SKM-1 (cell line): Measurements from ENCODE around the gene XYLB.
"Not testable (repeated sequence)": the region's sequence is repeated elsewhere in the genome, so short reads cannot be mapped to it uniquely, and the experiment has no call there.

Source experiments
- DNase-seq: peaks from one replicate; lab custom pipeline; 2025; ENCODE audit not compliant: unreplicated experiment; lab: John Stamatoyannopoulos, UW

Gene XYLB

GRCh38 chr3:38320638-38321037, 25.9 kb upstream of the XYLB start:
- not testable (repeated sequence) for DNase-seq

DNA sequence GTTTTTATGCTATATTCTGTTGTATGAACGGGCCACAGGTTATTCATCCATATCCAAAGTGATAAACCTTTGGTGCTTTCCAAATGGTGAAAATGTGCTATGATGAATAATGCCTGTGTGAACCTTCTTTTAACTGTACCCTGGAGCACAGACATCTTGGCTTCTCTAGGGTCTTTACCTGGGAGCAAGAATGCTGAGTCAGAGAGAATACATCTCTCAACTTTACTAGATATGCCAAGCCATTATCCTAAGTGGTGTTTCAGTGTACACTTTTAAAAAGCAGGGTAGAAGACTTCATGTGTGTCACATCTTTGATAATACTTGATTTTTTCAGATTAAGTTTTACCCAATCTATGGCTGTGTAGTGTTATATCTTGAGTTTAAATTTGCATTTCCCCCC, 23.5 kb upstream of the XYLB start:
- no peak for DNase-seq

- no peak for DNase-seq
Observed at GRCh38 chr3:38325256-38325655, 21.3 kb upstream of the XYLB start.

DNA sequence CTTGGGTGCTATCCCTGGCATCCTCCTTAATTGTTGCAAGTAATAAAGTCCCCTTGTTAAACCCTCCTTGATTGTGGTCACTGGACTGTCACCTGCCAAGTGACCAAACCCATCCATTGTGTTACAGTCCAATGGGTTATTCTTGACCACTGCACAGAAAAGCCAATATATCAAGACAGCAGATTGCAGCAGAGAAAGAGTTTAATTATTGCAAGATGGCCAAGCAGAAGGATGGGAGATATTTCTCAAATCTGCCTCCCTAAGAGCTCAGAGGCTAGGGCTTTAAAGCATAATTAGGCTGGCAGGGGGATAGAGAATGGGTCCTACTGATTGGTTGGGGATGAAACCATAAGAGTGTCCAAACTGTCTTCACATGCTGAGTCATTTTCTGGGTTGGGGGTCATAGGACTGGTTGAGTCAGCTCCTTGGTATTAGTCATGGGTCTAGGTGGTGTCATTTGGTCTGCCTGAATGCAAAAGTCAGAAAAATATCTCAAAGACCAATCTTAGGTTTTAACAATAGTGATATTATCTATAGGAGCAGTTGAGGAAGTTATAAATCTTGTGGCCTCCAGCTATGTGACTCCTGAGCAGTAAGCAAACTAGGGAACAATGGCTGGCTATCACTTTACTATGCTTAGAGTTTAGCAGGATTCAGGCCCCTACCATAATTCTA, 19.1 kb upstream of the XYLB start:
- DNase-seq = no peak

DNA sequence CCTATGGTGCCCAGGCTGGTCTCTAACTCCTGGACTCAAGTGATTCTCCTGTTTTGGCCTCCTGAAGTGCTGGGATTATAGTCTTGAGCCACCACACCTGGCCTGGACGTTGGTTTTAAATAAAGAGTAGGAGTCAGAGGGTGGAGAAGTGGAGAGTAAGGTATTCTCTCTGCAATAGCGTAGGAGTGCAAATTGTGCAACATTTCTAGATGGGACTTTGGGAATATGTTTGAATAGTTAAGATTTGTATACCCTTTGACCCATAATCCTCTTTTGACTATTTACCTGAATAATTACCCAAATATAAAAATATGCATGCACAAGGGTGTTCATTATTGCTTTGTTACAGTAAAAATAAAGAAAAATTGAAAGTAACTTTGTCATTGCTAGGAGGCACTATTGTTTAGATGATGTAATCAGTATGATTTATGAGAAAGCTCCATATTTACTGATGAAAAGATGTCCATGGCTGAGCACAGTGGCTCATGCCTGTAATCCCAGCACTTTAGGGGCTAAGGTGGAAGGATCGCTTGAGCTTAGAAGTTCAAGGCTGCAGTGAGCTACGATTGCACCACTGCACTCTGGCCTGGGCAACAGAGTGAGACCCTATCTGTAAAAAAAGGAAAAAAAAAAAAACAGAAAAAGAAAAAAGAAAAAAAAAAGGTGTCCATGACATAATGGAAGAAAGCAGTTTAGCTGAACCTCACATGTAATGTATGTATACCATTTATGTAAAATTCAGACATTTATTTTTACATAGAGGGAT, 15.1 kb upstream of the XYLB start:
- no peak for DNase-seq

- no peak for DNase-seq
Observed at GRCh38 chr3:38332201-38332600, 14.4 kb upstream of the XYLB start.

- no peak for DNase-seq
Observed at GRCh38 chr3:38334142-38335055, 12.2 kb upstream of the XYLB start.

DNA sequence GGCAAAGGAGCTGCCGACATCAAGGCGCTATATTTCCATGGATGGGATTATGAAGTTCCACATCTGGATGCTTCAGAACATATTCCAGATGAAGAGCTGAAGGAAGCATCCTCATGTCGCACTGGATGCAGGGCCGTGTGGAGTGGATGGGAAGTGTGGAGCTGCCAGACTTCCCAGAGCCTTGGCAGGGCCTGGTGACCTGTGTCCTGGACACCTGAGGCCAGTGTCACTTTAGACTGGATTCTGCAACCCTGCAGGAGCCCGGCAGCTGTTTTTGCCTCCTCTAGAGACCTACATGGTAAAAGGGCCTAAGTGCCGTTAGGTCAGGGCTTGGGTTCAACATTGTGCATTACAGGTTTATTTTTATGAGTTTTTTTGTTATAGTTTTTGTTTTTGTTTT, 11.3 kb upstream of the XYLB start:
- DNase-seq = no peak

- no peak for DNase-seq
Observed at GRCh38 chr3:38337703-38338102, 8.9 kb upstream of the XYLB start.

- no peak for DNase-seq
Observed at GRCh38 chr3:38343797-38344594, 2.6 kb upstream of the XYLB start.

DNA sequence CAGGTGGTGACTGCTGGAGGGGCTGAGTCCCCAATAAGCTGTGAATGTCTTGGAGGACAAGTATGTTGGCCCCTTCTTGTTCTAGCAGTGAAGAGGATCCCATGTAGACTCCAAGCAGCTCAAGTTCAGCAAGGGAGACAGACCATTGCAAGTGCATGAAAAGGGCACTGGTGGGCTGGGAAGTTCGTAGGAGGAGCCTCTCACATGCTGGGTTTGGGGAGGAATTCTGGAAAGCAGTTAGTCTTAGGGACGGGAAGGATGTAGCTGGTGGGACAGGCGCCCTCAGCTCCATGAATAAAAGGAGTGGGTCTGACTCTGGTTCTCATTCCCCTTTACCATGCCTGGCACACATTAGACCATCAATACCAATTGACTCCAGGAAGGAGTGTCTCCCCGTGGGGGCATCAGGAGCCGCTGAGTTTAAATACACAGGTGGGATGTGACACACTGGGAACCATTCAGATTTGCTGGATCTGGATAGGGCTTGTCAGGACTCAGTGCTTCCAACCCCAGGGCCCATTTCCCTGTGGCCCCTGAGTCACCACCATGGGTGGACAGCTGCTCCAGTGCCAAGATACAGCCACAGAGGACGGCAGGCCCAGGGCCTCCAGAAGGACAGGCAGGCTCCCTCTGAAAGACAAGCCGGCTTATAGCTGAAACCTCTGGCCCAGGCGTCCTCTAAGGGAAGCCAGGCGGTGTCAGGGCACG, 552 bp upstream of the XYLB start:
- DNase-seq = no peak

DNA sequence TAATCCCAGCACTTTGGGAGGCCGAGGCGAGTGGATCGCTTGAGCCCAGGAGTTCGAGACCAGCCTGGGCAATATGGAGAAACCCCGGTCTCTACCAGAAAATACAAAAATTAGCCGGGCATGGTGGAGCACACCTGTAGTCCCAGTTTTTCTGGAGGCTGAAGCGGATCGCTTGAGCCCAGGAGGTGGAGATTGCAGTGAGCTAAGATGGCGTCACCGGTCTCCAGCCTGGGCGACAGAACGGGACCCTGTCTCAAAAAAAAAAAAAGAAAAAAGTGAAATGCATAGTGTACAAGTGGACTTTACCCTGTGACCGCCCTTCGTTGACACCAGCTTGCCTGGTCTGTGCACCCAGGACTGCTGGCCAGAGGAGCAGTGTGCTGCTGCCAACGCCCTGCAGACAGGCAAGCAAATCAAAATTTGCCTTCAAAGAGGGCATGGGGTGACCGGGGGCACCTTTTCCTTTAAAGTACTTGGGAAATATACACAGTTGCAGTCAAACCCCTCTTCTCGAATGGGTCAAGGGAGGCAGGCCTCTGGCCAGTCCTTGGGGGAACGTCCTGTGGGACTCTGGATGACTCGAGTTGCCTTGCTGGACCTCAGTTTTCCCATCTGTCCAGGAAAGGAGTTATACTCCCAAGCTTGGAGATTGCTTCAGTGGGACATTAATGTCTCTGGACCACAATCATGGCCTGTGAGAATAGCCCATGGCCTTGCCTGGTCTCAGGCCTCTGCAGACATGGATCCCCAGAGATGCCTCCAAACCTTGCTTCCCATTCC, 1.0 kb downstream of the XYLB start:
- no peak for DNase-seq

- no peak for DNase-seq
Observed at GRCh38 chr3:38348903-38349302, 2.3 kb downstream of the XYLB start.

DNA sequence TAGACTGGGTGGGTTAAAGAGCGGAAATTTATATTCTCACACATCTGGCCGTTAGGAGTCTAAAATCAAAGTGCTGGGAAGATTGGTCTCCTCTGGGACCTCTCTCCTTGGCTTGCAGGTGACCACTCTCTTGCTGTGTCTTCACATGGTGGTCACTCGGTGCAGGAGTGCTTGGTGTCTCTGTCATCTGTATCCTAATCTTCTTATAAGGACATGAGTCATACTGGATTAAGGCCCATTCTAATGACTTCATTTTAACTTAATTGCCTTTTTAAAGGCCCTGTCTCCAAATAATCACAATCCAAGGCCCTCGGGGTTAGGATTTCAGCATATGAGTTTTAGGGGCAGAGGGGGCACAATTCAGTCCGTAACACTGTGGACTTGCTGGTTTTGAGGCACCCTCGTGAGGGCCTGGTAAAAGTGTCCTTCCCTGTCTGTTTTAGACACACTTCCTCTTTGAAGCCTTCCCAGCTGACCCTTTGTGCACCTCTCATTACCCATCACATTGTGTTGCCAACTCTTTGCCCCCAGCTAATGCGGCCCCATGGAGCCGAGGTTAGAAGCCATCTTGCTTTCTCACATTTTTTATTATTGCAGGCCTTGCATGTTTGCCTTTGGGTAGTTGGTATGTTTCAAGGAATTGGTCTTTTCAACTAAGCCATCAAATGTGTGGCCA, 3.2 kb downstream of the XYLB start:
- no peak for DNase-seq

- DNase-seq = no peak
Observed at GRCh38 chr3:38353151-38353550, 6.6 kb downstream of the XYLB start.

DNA sequence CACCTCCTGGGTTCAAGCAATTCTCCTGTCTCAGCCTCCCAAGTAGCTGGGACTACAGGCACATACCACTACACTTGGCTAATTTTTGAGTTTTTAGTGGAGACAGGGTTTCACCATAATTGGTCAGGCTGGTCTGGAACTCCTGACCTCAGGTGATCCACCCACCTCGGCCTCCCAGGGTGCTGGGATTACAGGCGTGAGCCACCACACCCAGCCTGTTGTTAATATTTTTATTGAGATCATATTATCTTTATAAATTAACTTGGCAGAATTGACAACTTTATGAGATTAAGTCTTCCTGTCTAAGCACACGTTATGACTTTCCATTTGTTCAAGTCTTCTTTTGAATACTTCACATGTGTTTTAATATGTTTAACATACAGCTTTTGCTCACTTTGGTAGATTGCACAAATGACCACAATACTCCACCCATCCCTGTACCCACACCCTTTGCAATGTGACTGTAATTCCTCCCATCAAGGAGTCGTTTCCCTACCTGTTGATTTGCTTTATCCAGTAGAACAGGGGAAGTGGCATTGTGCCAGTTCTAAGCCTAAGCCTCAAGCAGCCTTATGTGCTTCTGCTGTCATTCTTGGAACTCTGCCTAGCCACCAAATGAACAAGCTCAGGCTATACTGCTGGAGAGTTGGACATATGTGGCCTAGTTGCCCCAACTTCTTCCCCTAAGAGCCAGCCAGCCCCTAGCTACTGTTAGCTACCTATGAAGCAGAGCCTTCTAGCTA, 8.2 kb downstream of the XYLB start:
- no peak for DNase-seq

- DNase-seq = no peak
Observed at GRCh38 chr3:38359038-38359437, 12.5 kb downstream of the XYLB start.

DNA sequence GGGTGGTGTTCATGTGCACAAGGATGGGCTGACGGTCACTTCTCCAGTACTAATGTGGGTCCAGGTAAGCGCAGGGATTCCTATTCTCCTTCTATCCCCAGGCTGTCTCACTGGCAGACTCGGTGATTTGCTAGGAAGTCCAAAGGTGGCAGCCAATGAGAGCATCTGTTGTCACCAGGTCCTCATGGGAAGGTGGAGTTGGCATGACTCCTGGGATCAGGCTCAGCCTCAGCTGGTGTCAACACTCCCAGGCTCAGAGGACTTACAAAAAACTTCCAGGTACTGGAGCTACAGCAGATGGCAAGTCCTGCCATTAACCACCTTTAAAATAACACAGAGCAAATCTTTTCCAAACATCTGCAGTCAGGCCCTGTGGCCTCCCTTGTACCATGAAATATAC, 13.8 kb downstream of the XYLB start:
- DNase-seq = no peak
